Neuron (in vitro differentiated cells): Measurements from ENCODE around the gene TTLL13.

Source experiments
- H2AFZ ChIP-seq: one replicate; pipeline ENCODE4 v1.6.1; 2013; ENCODE audit warnings: low read depth, mild to moderate bottlenecking, inconsistent platforms, low read length, moderate library complexity
- H3K27me3 ChIP-seq: one replicate; pipeline ENCODE4 v1.6.1; 2013; ENCODE audit warnings: low read length; ENCODE audit not compliant: insufficient read depth
- H3K36me3 ChIP-seq: one replicate; pipeline ENCODE4 v1.6.1; 2013; ENCODE audit warnings: low read length; ENCODE audit not compliant: insufficient read depth
- H3K4me1 ChIP-seq: one replicate; pipeline ENCODE4 v1.6.1; 2013; ENCODE audit warnings: low read length; ENCODE audit not compliant: insufficient read depth
- H3K4me3 ChIP-seq: 2 replicates; pipeline ENCODE4 v1.5.1; 2013; ENCODE audit warnings: mild to moderate bottlenecking, low read length, moderate library complexity
- H3K9me3 ChIP-seq: one replicate; pipeline ENCODE4 v1.6.1; 2013; ENCODE audit warnings: low read length

Gene TTLL13

DNA sequence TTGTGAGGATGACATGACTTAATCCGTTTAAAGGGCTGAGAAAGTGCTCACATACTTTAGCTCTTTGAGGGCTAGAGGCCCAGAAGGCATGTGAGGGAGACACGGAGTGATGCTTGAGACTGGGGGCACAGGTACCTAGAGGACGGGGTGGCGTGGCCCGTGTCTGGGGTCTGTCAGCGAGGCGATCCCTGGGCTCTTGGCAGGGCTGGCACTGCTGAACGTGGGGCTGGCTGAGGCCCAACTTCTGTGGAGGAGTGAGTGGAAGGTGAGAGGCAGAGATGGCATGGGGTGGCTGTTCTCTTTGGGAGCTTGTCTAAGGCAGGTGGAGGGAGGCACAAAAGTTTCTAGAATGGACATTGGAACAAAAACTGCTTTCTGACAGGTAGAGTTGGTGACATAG is 38.8 kb upstream of the TTLL13 start:
- Histone ChIP-seq H3K4me1 (no peaks in the 10 kb centered on the region), H3K4me3 (no peak overlapping the region), H3K27me3 (no peaks in the 10 kb centered on the region), H2AFZ (no peak overlapping the region), H3K36me3 (peaks cover 24% of the 10 kb centered on the region), H3K9me3 (no peaks in the 10 kb centered on the region)

DNA sequence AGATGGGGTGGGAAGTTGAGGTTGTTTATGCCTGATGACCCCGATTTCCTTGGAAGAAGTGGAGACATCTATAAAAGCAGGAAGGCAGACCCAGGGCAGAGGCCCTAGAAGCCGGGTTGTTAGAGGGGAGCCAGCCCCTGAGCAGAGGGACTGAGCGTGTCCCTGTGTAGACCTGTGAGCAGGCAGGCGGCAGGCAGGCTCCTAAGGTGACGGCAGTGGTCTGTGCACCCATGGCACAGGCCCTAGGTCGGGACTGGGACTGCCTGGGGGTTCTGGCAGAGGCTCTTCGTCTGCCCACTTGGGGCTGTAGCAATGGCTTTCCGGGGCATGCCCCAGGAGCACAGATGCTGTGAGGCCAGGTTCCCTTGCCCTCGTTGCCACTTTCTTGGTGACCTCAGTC is 38.3 kb upstream of the TTLL13 start:
- Histone ChIP-seq H3K36me3 (peaks cover 24% of the 10 kb centered on the region), H3K9me3 (no peaks in the 10 kb centered on the region), H3K27me3 (no peaks in the 10 kb centered on the region), H3K4me3 (no peak overlapping the region), H3K4me1 (no peaks in the 10 kb centered on the region), H2AFZ (no peak overlapping the region)

DNA sequence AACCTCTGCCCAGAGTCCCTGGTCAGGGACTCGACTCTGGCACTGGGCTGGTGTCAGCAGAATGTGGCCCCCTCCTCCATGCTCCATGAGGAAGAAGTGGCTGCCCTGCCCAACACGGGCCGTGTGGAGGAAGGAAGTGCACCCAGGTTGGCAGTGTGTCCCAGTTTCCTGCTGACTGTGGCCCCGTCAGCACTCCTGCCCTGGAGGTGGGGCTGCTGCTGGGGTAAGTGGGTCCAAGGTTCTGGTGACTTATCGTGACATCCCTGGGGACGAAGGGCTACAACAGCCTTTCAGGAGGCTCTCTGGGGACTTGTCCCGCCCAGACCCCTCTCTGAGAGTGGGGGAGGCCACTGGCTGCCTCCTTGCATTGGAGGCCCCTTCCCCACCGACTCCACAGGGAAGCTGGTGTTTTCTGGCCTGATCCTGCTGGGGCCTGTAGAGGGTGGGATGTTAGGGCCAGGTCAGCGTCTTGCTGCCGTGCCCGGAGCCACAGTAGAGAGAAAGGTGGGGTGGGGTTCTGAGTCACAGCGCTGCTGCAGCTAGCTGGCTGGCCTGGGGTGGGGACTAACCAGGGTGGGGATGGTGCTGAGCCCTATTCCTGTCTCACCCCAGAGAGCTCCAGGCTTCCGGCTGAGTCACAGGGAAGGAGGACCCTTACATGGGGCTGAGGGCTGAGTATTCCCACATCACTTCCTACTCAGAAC is 37.8 kb upstream of the TTLL13 start:
- no peaks in the 10 kb centered on the region for H3K27me3 ChIP-seq
- no peaks in the 10 kb centered on the region for H3K4me1 ChIP-seq
- H3K9me3 ChIP-seq: no peaks in the 10 kb centered on the region
- H3K36me3 ChIP-seq: peaks cover 22% of the 10 kb centered on the region
- no peak overlapping the region for H2AFZ ChIP-seq
- H3K4me3 ChIP-seq: no peak overlapping the region

DNA sequence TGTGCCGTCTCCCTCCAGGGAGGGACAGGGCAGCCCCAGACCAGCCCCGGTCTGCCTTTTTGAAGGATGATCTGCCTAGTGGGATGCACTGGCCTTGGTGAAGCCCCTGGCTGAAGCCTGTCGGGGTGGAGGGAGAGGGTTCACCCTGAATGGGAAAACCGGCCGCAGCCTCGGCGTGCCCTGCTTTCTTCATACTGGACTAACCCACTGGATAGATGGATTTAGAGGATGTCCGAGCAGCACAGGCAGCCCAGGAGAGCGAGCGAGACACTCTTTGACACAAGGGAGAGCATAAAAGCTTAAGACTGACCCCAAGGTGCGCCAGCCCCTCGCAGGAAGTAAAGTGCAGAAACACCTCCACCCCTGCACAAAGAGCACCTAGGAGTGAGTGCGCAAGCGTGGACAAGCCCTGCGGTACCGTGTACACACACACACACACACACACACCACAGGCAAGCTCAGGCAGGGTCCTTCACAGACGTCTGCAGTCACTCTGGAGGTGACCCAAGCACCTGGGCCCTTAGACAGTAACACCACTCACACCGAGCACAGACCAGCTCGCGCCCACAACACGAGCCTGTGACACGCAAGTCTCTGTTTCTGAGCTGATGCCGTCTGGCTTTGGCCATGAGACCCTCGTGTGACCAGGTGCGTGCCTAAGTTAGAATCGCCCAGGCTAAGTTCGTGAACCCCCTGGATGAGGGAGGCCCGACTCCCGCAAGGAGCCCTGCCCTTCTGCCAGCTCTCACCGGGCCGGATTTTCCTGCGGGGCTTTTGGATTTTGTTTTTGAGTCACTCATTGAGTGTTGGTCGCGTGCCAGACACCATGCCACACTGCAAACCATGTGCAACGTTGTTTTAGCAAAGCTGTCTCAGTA is 36.9 kb upstream of the TTLL13 start:
- Histone ChIP-seq H3K9me3 (no peaks in the 10 kb centered on the region), H3K36me3 (peaks cover 21% of the 10 kb centered on the region), H2AFZ (no peak overlapping the region), H3K4me3 (no peak overlapping the region), H3K27me3 (no peaks in the 10 kb centered on the region), H3K4me1 (no peaks in the 10 kb centered on the region)

DNA sequence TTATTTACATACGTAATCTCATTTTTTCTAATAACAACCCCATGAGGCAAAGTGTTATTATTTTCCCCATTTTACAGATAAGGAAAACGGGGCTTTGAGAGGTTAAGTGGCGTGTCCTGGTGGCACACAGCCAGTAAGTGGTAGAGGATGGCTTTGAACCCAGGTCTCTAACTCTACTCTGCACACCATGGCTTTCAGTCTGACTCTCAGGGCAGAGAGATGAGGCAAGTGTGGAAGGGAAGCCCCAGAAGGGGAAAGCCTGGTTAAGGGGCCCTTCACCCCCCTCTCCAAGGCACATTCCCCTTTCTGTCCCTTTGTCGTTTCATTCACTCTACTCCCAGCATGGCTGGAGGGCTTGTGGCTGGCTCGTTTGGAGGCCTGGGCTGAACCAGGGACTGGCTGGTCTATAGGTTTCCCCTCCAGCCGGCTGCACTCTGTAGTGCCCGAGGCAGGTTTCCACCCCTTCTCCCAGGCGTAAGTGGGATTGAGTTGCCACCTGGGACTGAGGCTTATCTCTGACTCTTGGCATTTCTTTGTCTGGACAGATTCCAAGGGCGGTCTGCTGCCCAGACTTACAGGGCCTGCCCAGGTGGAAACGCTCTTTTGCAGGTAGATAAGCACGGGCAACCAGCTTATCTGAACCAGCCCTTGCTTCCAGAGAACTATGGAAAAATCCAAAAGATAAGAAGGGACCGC is 36.1 kb upstream of the TTLL13 start:
- Histone ChIP-seq H2AFZ (no peak overlapping the region), H3K4me3 (no peak overlapping the region), H3K36me3 (peaks cover 23% of the 10 kb centered on the region), H3K4me1 (no peaks in the 10 kb centered on the region), H3K27me3 (no peaks in the 10 kb centered on the region), H3K9me3 (no peaks in the 10 kb centered on the region)

DNA sequence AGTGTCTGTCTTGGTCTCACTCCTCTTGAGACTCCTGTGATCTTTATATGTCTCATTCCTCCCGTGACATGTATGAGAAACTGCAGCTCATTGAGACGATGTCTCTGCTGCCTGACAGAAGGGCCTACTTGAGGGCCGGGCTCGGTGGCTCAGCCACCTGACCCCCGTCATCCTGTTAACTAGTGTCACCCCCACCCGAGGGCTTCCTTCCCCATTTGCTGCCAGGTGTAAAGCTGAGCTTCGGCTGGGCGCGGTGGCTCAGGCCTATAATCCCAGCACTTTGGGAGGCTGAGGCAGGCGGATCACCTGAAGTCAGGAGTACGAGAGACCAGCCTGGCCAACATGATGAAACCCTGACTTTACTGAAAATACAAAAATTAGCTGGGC is 35.5 kb upstream of the TTLL13 start:
- no peaks in the 10 kb centered on the region for H3K9me3 ChIP-seq
- H3K27me3 ChIP-seq: no peaks in the 10 kb centered on the region
- peaks cover 21% of the 10 kb centered on the region for H3K36me3 ChIP-seq
- H3K4me1 ChIP-seq: no peaks in the 10 kb centered on the region
- H2AFZ ChIP-seq: no peak overlapping the region
- H3K4me3 ChIP-seq: no peak overlapping the region

DNA sequence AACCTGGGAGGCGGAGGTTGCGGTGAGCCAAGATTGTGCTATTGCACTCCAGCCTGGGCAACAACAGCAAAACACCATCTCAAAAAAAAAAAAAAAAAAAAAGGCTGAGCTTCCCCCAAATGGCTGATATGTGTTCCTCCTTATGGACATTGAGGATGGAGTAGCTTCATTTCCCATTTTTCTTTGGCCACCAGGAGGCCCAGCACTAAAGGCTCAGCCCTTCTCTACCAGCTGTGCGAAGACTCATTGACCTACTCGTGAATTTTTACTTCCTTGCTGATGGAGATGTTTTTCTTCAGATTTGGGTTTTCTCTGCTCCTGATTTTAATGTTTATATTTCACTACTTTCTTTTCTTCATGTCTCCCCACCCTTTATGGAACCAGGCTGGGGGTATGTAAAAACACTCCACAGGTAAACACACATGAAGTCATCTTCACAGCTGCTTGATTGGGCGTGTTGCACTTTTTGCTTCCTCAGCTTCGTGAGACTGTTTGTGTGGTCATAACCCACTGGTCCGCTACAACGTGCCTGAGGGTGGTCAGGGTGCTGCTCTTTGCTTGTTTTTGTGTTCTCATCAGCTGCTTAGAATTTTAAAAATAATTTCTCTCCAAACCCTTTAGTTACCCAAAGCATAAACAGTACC is 34.7 kb upstream of the TTLL13 start:
- Histone ChIP-seq H2AFZ (no peak overlapping the region), H3K4me1 (no peaks in the 10 kb centered on the region), H3K4me3 (no peak overlapping the region), H3K36me3 (peaks cover 21% of the 10 kb centered on the region), H3K27me3 (no peaks in the 10 kb centered on the region), H3K9me3 (no peaks in the 10 kb centered on the region)

DNA sequence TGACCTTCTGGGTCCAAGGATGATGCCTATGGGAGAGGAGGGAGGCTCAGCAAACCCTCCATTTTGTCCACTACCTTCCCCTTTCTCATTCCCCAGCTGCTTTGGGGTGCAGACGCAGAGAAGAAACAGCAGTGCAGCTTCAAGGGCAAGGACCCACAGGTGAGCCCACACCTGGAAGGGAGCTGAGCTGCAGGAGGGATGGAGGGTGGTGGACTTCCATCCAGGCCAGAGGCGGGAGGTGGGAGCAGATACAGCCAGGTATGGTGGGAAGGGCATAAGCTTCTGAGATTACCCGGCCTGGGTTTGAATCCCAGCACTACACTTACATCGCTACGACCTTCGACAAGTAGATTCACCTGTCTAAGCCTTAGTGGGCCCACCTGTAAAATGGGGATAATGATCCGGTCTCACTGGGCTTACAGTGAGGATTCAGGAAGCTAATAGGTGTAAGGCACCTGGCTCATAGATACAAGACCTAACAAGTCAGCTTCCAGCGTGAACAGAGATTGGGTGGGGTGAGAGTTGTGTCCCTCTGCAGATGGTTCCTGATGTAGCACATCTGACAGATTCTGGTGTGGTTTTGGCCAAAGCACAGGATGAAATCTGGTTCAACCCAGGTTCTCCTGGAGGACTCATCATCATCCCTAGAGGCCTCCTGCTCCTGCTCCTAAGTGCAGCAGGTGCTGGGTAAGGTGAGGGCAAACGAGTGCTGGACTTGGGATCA is 31.5 kb upstream of the TTLL13 start:
- Histone ChIP-seq H3K9me3 (no peaks in the 10 kb centered on the region), H3K4me3 (no peak overlapping the region), H3K36me3 (peaks cover 9% of the 10 kb centered on the region), H3K27me3 (no peaks in the 10 kb centered on the region), H3K4me1 (no peaks in the 10 kb centered on the region), H2AFZ (no peak overlapping the region)

DNA sequence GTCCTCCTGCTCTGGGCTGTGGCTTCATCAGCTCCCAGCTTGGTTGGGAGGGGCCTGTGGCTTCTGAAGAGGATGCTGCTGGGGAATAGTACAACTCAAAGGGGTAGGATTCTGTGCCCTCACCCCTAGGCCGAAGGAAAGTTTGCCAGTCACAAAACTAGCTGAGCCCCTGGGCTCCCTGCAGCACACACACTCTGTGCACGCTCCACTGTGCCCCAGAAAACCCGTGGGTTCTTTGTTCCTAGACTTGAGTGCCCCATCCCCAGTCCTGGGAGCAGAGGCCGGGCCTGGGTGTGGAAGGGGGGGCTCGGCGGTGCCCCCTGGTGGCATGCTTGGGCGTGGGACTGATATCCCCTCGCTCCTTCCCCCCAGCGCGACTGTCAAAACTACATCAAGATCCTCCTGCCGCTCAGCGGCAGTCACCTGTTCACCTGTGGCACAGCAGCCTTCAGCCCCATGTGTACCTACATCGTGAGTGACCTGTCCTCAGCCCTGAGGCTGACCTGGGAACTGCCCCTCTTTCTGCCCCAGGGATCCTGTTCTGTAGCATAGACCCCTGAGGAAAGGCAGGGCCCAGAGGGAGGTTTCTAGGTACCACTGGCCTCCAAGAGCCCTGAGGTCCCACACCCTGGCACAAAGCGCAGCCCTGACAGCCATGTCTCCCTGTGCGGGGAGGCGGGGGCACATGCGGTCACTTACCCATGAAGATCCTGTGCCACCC is 29.8 kb upstream of the TTLL13 start:
- no peak overlapping the region for H2AFZ ChIP-seq

DNA sequence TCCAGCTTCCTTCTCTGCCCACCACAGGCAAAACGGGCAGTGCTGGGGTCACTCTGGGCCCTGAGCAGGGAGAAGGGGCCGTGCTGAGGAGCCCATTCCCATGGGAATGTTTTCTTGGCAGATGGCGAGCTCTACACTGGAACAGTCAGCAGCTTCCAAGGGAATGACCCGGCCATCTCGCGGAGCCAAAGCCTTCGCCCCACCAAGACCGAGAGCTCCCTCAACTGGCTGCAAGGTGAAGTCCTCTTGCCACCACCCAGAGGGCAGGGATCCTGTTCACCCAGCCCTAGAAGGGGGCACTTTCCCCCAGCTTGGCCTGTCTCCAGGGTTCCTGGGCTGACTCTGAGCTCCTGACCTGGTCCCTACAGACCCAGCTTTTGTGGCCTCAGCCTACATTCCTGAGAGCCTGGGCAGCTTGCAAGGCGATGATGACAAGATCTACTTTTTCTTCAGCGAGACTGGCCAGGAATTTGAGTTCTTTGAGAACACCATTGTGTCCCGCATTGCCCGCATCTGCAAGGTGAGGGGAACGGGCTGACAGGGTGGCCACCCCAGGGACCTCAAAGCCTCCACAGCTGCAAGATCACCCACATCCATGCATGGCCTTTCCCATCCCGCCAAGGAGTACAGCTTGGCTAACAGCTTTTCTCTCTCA is 28.0 kb upstream of the TTLL13 start:
- no peaks in the 10 kb centered on the region for H3K4me1 ChIP-seq
- H3K36me3 ChIP-seq: peaks cover 30% of the 10 kb centered on the region
- H2AFZ ChIP-seq: no peak overlapping the region
- no peaks in the 10 kb centered on the region for H3K9me3 ChIP-seq
- H3K4me3 ChIP-seq: no peak overlapping the region
- no peaks in the 10 kb centered on the region for H3K27me3 ChIP-seq

More for the DNA sequence above, 29.8 kb upstream of the TTLL13 start:
- H3K9me3 ChIP-seq: no peaks in the 10 kb centered on the region
- H3K4me3 ChIP-seq: no peak overlapping the region
- H3K27me3 ChIP-seq: no peaks in the 10 kb centered on the region
- H3K36me3 ChIP-seq: peaks cover 18% of the 10 kb centered on the region
- no peaks in the 10 kb centered on the region for H3K4me1 ChIP-seq

DNA sequence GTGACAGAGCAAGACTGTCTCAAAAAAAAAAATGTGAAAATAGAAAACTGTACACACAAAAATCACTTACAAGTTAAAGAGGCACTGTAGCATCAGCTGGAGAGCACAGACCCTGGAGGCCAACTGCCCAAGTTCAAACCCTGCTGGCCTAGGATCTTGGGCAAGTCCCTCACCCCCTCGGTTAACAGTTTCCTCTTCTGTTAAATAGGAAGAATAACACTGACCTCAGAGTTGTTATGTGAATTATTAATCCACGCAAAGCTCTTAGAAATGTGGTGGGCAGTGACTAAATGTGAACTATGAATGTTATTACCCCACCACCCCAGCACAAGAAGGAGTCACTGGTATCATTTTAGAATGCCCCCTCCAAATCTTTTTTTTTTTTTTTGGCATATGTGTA is 26.8 kb upstream of the TTLL13 start:
- no peak overlapping the region for H3K4me3 ChIP-seq
- no peak overlapping the region for H2AFZ ChIP-seq
- H3K27me3 ChIP-seq: no peaks in the 10 kb centered on the region
- no peaks in the 10 kb centered on the region for H3K4me1 ChIP-seq
- peaks cover 34% of the 10 kb centered on the region for H3K36me3 ChIP-seq
- no peaks in the 10 kb centered on the region for H3K9me3 ChIP-seq
